Lower leg skin (tissue), 3 donors: ENCODE results near the gene KRT34.

Experiments
- CTCF ChIP-seq, 3 donors: fragments of 450-650 bp; IDR thresholded peaks; one replicate each; pipeline ENCODE4 v1.5.1; 2016; ENCODE audit warnings: antibody characterized with exemption in 3 of 3, mild to moderate bottlenecking in 3 of 3, moderate library complexity in 2 of 3
- POLR2A ChIP-seq, 2 donors: fragments of 450-650 bp; IDR thresholded peaks; one replicate each; pipeline ENCODE4 v1.6.1; 2016 to 2017; ENCODE audit warnings: antibody characterized with exemption in 2 of 2, mild to moderate bottlenecking in 1 of 2, moderate library complexity in 1 of 2

- TF ChIP-seq CTCF (IDR thresholded peaks at IDR 0.05) = no peak
- no peak for TF ChIP-seq POLR2A (IDR thresholded peaks at IDR 0.05)
Observed at GRCh38 chr17:41329279-41329948, 52.7 kb downstream of the KRT34 start.
